Measurements from ENCODE around the gene KNTC1. TPM values are rescaled to one million over a fixed set of nuclear protein-coding genes. Genes with fewer than 3 reads are reported as not detected.
"Not testable (repeated sequence)": the region's sequence is repeated elsewhere in the genome, so short reads cannot be mapped to it uniquely, and the experiment has no call there.

Gene KNTC1
- total RNA-seq, 4 donors from 2014 or later = 1.3 to 5.3 (median 2.2) TPM

DNA sequence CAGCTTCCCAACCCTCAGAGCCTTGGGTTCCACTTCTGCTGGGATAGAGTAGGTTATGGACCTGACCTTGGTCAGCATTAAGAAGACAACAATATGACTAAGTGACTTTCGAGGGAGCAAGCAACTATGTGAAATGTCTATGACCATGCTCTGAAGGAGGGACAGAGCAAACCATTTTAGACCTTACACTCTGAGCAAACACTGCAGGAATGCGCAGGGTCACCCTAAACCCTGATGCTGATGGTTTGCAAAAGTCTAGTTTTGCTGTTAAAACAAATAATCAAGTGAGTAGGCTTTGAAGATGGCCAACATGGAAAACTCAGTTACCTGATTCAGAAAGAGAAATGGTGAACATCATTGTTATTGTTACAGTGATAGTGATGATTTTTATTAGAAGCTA is 35.1 kb upstream of the KNTC1 start:
- Histone ChIP-seq H3K4me1 (peaks cover 0 to 6% of the 10 kb centered on the region in 2 donors), H3K4me3 (no peak overlapping the region), H3K36me3 (peaks cover 8 to 81% of the 10 kb centered on the region in 2 donors), H3K27me3 (no peaks in the 10 kb centered on the region), H3K9me3 (no peaks in the 10 kb centered on the region), H3K27ac (no peak overlapping the region)
- intact Hi-C loops (cut with DNase I; ENCODE audit: low total_unique reads) = no loop called here
- DNase-seq (no peak), ATAC-seq (no peak)
- in situ Hi-C loops (cut with MboI; ENCODE audit: low sequenced_read_pairs in 4 of 4) = no loop called here
- no peak for TF ChIP-seq CTCF (IDR thresholded peaks at IDR 0.05 in 4 of 5, conservative IDR thresholded peaks at IDR 0.05 in 1 of 5)
- no peak for TF ChIP-seq POLR2A (IDR thresholded peaks at IDR 0.05)

- in situ Hi-C loops (cut with MboI; ENCODE audit: low sequenced_read_pairs in 4 of 4); H3K4me3 ChIP-seq; H3K27ac ChIP-seq; ATAC-seq; intact Hi-C loops (cut with DNase I; ENCODE audit: low total_unique reads); DNase-seq; H3K27me3 ChIP-seq; H3K9me3 ChIP-seq: not testable (repeated sequence)
- peaks cover 4 to 74% of the 10 kb centered on the region in 2 donors for H3K36me3 ChIP-seq
- H3K4me1 ChIP-seq = peaks cover 9 to 16% of the 10 kb centered on the region in 2 donors
Measured at GRCh38 chr12:122493222-122493621, 33.8 kb upstream of the KNTC1 start.

DNA sequence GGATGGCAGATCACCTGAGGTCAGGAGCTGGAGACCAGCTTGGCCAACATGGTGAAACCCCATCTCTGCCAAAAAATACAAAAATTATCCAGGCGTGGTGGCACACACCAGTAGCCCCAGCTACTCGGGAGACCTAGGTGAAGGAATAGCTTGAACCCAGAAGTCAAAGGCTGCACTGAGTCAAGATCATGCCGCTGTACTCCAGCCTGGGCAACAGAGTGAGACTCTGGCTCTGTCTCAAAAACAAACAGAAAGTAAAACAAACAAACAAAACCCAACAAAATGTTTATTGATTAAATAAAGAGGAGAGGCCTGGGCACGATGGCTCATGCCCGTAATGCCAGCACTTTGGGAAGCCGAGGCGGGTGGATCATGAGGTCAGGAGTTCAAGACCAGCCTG is 31.8 kb upstream of the KNTC1 start:
- TF ChIP-seq POLR2A (IDR thresholded peaks at IDR 0.05) = no peak
- TF ChIP-seq CTCF (IDR thresholded peaks at IDR 0.05 in 4 of 5, conservative IDR thresholded peaks at IDR 0.05 in 1 of 5) = no peak

GRCh38 chr12:122499991-122500684 is 26.9 kb upstream of the KNTC1 start:
- intact Hi-C loops (cut with DNase I; ENCODE audit: low total_unique reads) (loop anchor here (1.0 to 2.0 kb wide), 3 partner anchors 26 to 275 kb away; partner anchors contain the start of genes DENR and RSRC2), in situ Hi-C loops (cut with MboI; ENCODE audit: low sequenced_read_pairs in 4 of 4) (loop anchor here in 3 of 4 donors (25.0 kb wide), 3 partner anchors 262 to 1137 kb away; partner anchors contain the start of genes CCDC62 (in 1 of the 3), DENR (in 1 of the 3), EIF2B1 (in 1 of the 3) and GTF2H3 (in 1 of the 3))
- Histone ChIP-seq H3K27me3 (no peaks in the 10 kb centered on the region), H3K27ac (peak overlapping the region; percentile 98 to 99 (median 98)), H3K4me1 (peaks cover 25 to 28% of the 10 kb centered on the region in 2 donors), H3K36me3 (peaks cover 0 to 32% of the 10 kb centered on the region in 2 donors), H3K4me3 (peak overlapping the region; percentile 77 to 83 (median 79)), H3K9me3 (no peaks in the 10 kb centered on the region)
- peak; percentile 88 for ATAC-seq
- peak; percentile 75 to 90 for DNase-seq
- TF ChIP-seq CTCF (IDR thresholded peaks at IDR 0.05 in 4 of 5, conservative IDR thresholded peaks at IDR 0.05 in 1 of 5) (no peak), POLR2A (IDR thresholded peaks at IDR 0.05) (peak in 1 of 2 donors; percentile 84)

More for the DNA sequence above, 31.8 kb upstream of the KNTC1 start:
- Histone ChIP-seq H3K27ac (peak overlapping the region in 1 of 4 donors; percentile 14), H3K27me3 (no peaks in the 10 kb centered on the region), H3K36me3 (peaks cover 0 to 54% of the 10 kb centered on the region in 2 donors), H3K4me1 (peaks cover 21 to 31% of the 10 kb centered on the region in 2 donors), H3K9me3 (no peaks in the 10 kb centered on the region), H3K4me3 (no peak overlapping the region)
- intact Hi-C loops (cut with DNase I; ENCODE audit: low total_unique reads) = no loop called here
- DNase-seq (no peak), ATAC-seq (no peak)
- in situ Hi-C loops (cut with MboI; ENCODE audit: low sequenced_read_pairs in 4 of 4) = no loop called here

Measured in gastrocnemius medialis (tissue), 4 donors.